Psoas muscle (tissue), 8 donors: ENCODE data around the gene FAM120C. TPM values are rescaled to one million over a fixed set of nuclear protein-coding genes. Genes with fewer than 3 reads are reported as not detected.

ENCODE experiments used
- ATAC-seq, 4 donors: fragments of 200-7000 bp; cut with Tn5 transposase; one replicate each; pipeline ENCODE4 v1.9.1; 2020; ENCODE audit warnings: moderate library complexity in 3 of 4, mild to moderate bottlenecking in 2 of 4
- DNase-seq, 2 donors: peaks; one replicate each; pipeline ENCODE4 v3.0.0-alpha.2; 2020
- H3K27ac ChIP-seq: fragments of 200-600 bp; one replicate; pipeline ENCODE4 v1.8.0; 2022
- H3K27me3 ChIP-seq, 3 donors: fragments of 200-600 bp in 1 of 3; one replicate each; pipeline versions ENCODE4 v1.6.1 to v1.8.0; 2013 to 2022; ENCODE audit warnings: low read length in 2 of 3, mild to moderate bottlenecking in 2 of 3, moderate library complexity in 1 of 3; ENCODE audit not compliant: insufficient read depth in 3 of 3
- H3K36me3 ChIP-seq, 2 donors: fragments of 200-600 bp in 1 of 2; one replicate each; pipeline versions ENCODE4 v1.6.1 to v1.8.0; 2013 to 2022; ENCODE audit warnings: low read depth in 1 of 2, mild to moderate bottlenecking in 1 of 2, moderate library complexity in 1 of 2; ENCODE audit not compliant: insufficient read depth in 1 of 2
- H3K4me1 ChIP-seq: fragments of 200-600 bp; one replicate; pipeline ENCODE4 v1.8.0; 2022
- H3K4me3 ChIP-seq: fragments of 200-600 bp; one replicate; pipeline ENCODE4 v1.8.0; 2022; ENCODE audit warnings: mild to moderate bottlenecking
- H3K9me3 ChIP-seq: fragments of 200-600 bp; one replicate; pipeline ENCODE4 v1.8.0; 2022
- CTCF ChIP-seq: fragments of 200-600 bp; IDR thresholded peaks from one replicate; pipeline ENCODE4 v1.8.0; 2022; ENCODE audit warnings: antibody characterized with exemption
- WGBS, 3 donors: extraction: QIAGEN DNeasy Blood & Tissue Kit; methylation state at CpG; one replicate each; pipeline versions ENCODE4 v1.1.6 to v1.1.7; 2013; 5-methylcytosine and 5-hydroxymethylcytosine counted together
- intact Hi-C, 2 donors: fragments of 100-400 bp; cut with DNase I; formaldehyde crosslinking; loops; one replicate each; pipeline versions ENCODE4 v1.11.0 to v1.14.2; 2022
- polyA plus RNA-seq, 3 donors: library from polyadenylated mRNA; stranded (reverse); fragments of 200-250 nt; gene quantifications; one replicate each; pipeline ENCODE4 v1.2.3, GENCODE V29; 2013
- total RNA-seq, 4 donors: library from RNA; stranded (reverse); fragmentation: NEBNext Ultra II Directional in 2 of 4; extraction: Animal tissue kit (Norgen Biotek cat#: 25700) in 2 of 4; gene quantifications; one replicate each; pipeline versions ENCODE4 v1.2.1 to v1.2.4, GENCODE V29; 2021 to 2023
- donor health status: healthy with polysubstance abuse.
- donor health status: DM: no; HTN: no; CAD: no; lungs with moderate emphysema.
- donor health status: Bipolar disorder and iron deficiency.
- donor health status: healthy.
- donor health status: DM: yes; HTN: yes; CAD: no.
- donor health status: DM: no; HTN: no; CAD: no.
- donor health status: DM: no; HTN: no; CAD: no.
- donor health status: DM: yes; HTN: yes; CAD: no.

The FAM120C gene
- total and polyA plus RNA-seq, 7 donors: 4.9 to 13.0 (median 6.9) TPM

GRCh38 chrX:54087661-54088060, 95.4 kb downstream of the FAM120C start:
- Histone ChIP-seq H3K4me1 (no peaks in the 10 kb centered on the region), H3K27me3 (no peaks in the 10 kb centered on the region), H3K36me3 (peaks cover 0 to 23% of the 10 kb centered on the region in 2 donors), H3K4me3 (no peak overlapping the region), H3K27ac (no peak overlapping the region), H3K9me3 (no peaks in the 10 kb centered on the region)
- ATAC-seq (no peak), DNase-seq (no peak)
- 45 to 68% (median 58%) methylated on average over 2 to 4 of the region's 4 CpGs for WGBS, 3 donors
- TF ChIP-seq CTCF: no peak
- intact Hi-C loops: no loop called here

GRCh38 chrX:54085666-54086065, 97.4 kb downstream of the FAM120C start:
- no peaks in the 10 kb centered on the region for H3K9me3 ChIP-seq
- TF ChIP-seq CTCF: no peak
- peaks cover 0 to 20% of the 10 kb centered on the region in 2 donors for H3K36me3 ChIP-seq
- H3K4me3 ChIP-seq: no peak overlapping the region
- no peaks in the 10 kb centered on the region for H3K27me3 ChIP-seq
- H3K4me1 ChIP-seq: no peaks in the 10 kb centered on the region
- 81 to 97% (median 95%) methylated on average over 6 of the region's 6 CpGs for WGBS, 3 donors
- ATAC-seq (no peak), DNase-seq (no peak)
- intact Hi-C loops: no loop called here
- no peak overlapping the region for H3K27ac ChIP-seq

GRCh38 chrX:54076903-54077302, 106.2 kb downstream of the FAM120C start:
- no peak overlapping the region for H3K4me3 ChIP-seq
- H3K27me3 ChIP-seq: no peaks in the 10 kb centered on the region
- TF ChIP-seq CTCF: no peak
- H3K36me3 ChIP-seq: peaks cover 0 to 9% of the 10 kb centered on the region in 2 donors
- ATAC-seq: no peak
- 95 to 96% (median 95%) methylated on average over 2 of the region's 2 CpGs for WGBS, 3 donors
- no peaks in the 10 kb centered on the region for H3K4me1 ChIP-seq
- H3K9me3 ChIP-seq: no peaks in the 10 kb centered on the region
- intact Hi-C loops: no loop called here
- H3K27ac ChIP-seq: no peak overlapping the region
- no peak for DNase-seq

- WGBS, 3 donors: 85 to 97% (median 97%) methylated on average over 6 of the region's 6 CpGs
These were observed 108.2 kb downstream of the FAM120C start for GRCh38 chrX:54074826-54075225.

More at GRCh38 chrX:54074826-54075225, 108.2 kb downstream of the FAM120C start:
- H3K4me3 ChIP-seq: no peak overlapping the region
- no peak for ATAC-seq
- H3K4me1 ChIP-seq: no peaks in the 10 kb centered on the region
- no peak for TF ChIP-seq CTCF
- no peak overlapping the region for H3K27ac ChIP-seq
- H3K27me3 ChIP-seq: no peaks in the 10 kb centered on the region
- intact Hi-C loops: no loop called here
- H3K36me3 ChIP-seq: peaks cover 0 to 2% of the 10 kb centered on the region in 2 donors
- no peak for DNase-seq
- H3K9me3 ChIP-seq: no peaks in the 10 kb centered on the region
